ENCODE measurements around the gene MESP2. TPM values are rescaled to one million over a fixed set of nuclear protein-coding genes. Genes with fewer than 3 reads are reported as not detected.
A peak's percentile ranks its signal among the peaks of the same experiment; 100 is the strongest.

MESP2 gene
- total and polyA plus RNA-seq, 9 of the 15 experiments (the other 6 are each of a cell fraction or from before 2014, with no cell fraction given): 0.08 to 0.82 (median 0.37) TPM

GRCh38 chr15:89781891-89782618 lies 5.9 kb downstream of the MESP2 start (continued):
- TF ChIP-seq CBFA2T3 (IDR thresholded peaks at IDR 0.05) (no peak), POLR3A (IDR thresholded peaks at IDR 0.05; ENCODE audit: borderline replicate concordance, extremely low read depth, insufficient read depth, insufficient read length) (no peak), ZNF174 (CRISPR knock-in tag; IDR thresholded peaks at IDR 0.05) (peak; percentile 92), KLF13 (tag; IDR thresholded peaks at IDR 0.05; ENCODE audit: borderline replicate concordance, low read depth) (peak; percentile 94), HIVEP1 (CRISPR knock-in tag; IDR thresholded peaks at IDR 0.05) (peak; percentile 98), DIDO1 (tag; IDR thresholded peaks at IDR 0.05; ENCODE audit: low read depth) (peak; percentile 97), KLF16 (IDR thresholded peaks at IDR 0.05) (peak; percentile 64; the same call in 1 of the 2 replicates), CREB3L1 (IDR thresholded peaks at IDR 0.05; ENCODE audit: borderline replicate concordance, low read depth) (no peak), CHD7 (IDR thresholded peaks at IDR 0.05; ENCODE audit: low read depth, low read length) (no peak), RBM15 (IDR thresholded peaks at IDR 0.05; ENCODE audit: insufficient read depth, low read length) (no peak), SLC30A9 (CRISPR knock-in tag; IDR thresholded peaks at IDR 0.05) (peak; percentile 90; the same call in 1 of the 2 replicates), CAMTA2 (CRISPR knock-in tag; conservative IDR thresholded peaks at IDR 0.05) (peak; percentile 93), MXD1 (CRISPR knock-in tag; IDR thresholded peaks at IDR 0.05; ENCODE audit: borderline replicate concordance, poor library complexity, severe bottlenecking) (no peak)
